ENCODE results near the gene SOHLH2.

DNA sequence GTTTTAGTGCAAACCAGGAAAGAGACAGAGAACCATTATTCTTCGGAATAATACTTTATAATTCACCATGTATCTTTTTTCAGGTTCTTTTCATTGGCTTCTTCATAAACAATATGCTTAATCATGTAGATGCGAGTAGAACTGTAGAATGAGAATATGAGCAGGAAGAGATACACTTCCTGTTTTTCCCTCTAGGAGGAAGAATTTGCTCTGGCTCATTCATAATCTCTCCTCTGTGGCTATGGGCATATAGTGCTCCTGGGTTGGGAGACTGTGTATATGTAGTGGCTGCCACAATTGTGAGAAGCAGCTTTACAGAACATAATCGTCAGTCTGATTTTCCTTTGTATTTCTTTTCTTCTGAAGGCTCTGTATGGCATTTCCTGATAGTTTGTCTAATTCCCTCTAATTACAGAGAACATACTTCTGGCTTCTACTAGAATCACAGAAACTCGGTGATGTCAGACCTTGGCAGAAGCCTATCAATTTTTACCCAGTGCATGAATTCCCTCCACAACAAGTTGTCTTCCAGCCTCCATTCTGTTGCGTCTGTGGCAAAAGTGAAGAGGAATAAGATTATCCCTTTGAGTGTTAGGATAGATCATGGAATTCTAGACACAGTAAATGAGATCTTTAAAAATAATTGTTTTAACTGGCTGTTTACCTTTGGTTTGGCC lies 80.3 kb downstream of the SOHLH2 start:
- TF ChIP-seq, protein P1, sequence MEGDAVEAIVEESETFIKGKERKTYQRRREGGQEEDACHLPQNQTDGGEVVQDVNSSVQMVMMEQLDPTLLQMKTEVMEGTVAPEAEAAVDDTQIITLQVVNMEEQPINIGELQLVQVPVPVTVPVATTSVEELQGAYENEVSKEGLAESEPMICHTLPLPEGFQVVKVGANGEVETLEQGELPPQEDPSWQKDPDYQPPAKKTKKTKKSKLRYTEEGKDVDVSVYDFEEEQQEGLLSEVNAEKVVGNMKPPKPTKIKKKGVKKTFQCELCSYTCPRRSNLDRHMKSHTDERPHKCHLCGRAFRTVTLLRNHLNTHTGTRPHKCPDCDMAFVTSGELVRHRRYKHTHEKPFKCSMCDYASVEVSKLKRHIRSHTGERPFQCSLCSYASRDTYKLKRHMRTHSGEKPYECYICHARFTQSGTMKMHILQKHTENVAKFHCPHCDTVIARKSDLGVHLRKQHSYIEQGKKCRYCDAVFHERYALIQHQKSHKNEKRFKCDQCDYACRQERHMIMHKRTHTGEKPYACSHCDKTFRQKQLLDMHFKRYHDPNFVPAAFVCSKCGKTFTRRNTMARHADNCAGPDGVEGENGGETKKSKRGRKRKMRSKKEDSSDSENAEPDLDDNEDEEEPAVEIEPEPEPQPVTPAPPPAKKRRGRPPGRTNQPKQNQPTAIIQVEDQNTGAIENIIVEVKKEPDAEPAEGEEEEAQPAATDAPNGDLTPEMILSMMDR (IDR thresholded peaks at IDR 0.05) = peak; percentile 28
- peak; percentile 24; the same call in 1 of the 2 replicates for TF ChIP-seq RAD21 (IDR thresholded peaks at IDR 0.05; ENCODE audit: low read length)
- no peak for TF ChIP-seq POLR2AphosphoS5 (IDR thresholded peaks at IDR 0.05; ENCODE audit: low read depth, low read length)
- no peak for TF ChIP-seq SIN3A (IDR thresholded peaks at IDR 0.05; ENCODE audit: borderline replicate concordance, low read depth, low read length)
- no peak for TF ChIP-seq EP300 (IDR thresholded peaks at IDR 0.05; ENCODE audit: borderline replicate concordance in 1 of 2, low read depth in 1 of 2, low read length in 1 of 2)
- TF ChIP-seq, protein P2, sequence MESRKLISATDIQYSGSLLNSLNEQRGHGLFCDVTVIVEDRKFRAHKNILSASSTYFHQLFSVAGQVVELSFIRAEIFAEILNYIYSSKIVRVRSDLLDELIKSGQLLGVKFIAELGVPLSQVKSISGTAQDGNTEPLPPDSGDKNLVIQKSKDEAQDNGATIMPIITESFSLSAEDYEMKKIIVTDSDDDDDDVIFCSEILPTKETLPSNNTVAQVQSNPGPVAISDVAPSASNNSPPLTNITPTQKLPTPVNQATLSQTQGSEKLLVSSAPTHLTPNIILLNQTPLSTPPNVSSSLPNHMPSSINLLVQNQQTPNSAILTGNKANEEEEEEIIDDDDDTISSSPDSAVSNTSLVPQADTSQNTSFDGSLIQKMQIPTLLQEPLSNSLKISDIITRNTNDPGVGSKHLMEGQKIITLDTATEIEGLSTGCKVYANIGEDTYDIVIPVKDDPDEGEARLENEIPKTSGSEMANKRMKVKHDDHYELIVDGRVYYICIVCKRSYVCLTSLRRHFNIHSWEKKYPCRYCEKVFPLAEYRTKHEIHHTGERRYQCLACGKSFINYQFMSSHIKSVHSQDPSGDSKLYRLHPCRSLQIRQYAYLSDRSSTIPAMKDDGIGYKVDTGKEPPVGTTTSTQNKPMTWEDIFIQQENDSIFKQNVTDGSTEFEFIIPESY (IDR thresholded peaks at IDR 0.05; ENCODE audit: borderline replicate concordance, low read depth) = no peak
- TF ChIP-seq ELF1 (IDR thresholded peaks at IDR 0.05) = no peak

Measured in SK-N-SH (cell line).